Testis (tissue), 2 donors: ENCODE measurements around the gene CNGA3.

Experiments
- CTCF ChIP-seq, 3 experiments: fragments of 450-650 bp in 2 of 3; fragments of 200-600 bp in 1 of 3; sonication (generic) in 1 of 3; IDR thresholded peaks; one replicate each; pipeline ENCODE4 v1.5.1; 2016 to 2019; ENCODE audit warnings: antibody characterized with exemption in 3 of 3, mild to moderate bottlenecking in 2 of 3, moderate library complexity in 1 of 3
- POLR2A ChIP-seq: fragments of 450-650 bp; IDR thresholded peaks from one replicate; pipeline ENCODE4 v1.6.1; 2017; ENCODE audit warnings: antibody characterized with exemption, mild to moderate bottlenecking, moderate library complexity

DNA sequence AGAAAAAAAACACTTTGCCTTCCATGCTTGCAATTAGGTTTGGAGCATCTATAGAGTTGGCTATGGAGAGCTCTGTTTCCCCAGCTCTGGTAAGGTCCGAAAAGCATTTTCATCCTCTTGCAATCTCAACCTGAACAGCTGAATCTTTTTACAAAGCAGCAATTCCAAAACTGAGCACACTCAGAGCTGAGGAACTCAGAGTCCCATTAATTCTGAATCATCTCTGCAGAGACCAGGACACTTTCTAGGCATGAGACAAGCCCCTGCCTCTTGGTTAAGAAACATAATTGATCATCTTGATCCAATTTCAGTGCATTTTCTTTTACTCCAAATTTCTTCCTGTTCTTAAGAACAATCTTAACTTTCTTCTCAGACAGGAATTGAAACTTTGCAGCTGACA lies 4.2 kb downstream of the CNGA3 start:
- no peak for TF ChIP-seq CTCF (IDR thresholded peaks at IDR 0.05)
- no peak for TF ChIP-seq POLR2A
